BJ (cell line): ENCODE measurements around the gene ISG20L2. TPM values are rescaled to one million over a fixed set of nuclear protein-coding genes. Genes with fewer than 3 reads are reported as not detected.

Experiments
- CTCF ChIA-PET: fragments of 350-600 bp; formaldehyde crosslinking; extraction: SDS; loops from one replicate; lab custom pipeline; 2021; ENCODE audit warnings: antibody characterized with exemption, inconsistent platforms; lab: Yijun Ruan, JAX
- POLR2A ChIA-PET: fragments of 300-600 bp; sonication (Branson Sonifier 250); formaldehyde crosslinking; extraction: SDS; loops from one replicate; lab custom pipeline; 2021; ENCODE audit warnings: antibody characterized with exemption; lab: Charles Lee
- DNase-seq: peaks from one replicate; pipeline ENCODE4 v3.0.0-alpha.2; 2011; ENCODE audit warnings: low read depth
- H3K27me3 ChIP-seq: 2 replicates; pipeline ENCODE4 v1.6.0; 2011; ENCODE audit warnings: low read length; ENCODE audit not compliant: control insufficient read depth, insufficient read depth
- H3K36me3 ChIP-seq: 2 replicates; pipeline ENCODE4 v1.5.1; 2011; ENCODE audit warnings: low read length; ENCODE audit not compliant: control insufficient read depth, insufficient read depth
- H3K4me3 ChIP-seq: 2 replicates; pipeline ENCODE4 v1.5.1; 2011; ENCODE audit warnings: low read depth, mild to moderate bottlenecking, control low read depth, low read length
- CTCF ChIP-seq: IDR thresholded peaks from 2 replicates; pipeline ENCODE4 v1.5.1; 2011; ENCODE audit warnings: low read depth, mild to moderate bottlenecking, control low read depth, inconsistent platforms, low read length, moderate library complexity; ENCODE audit not compliant: insufficient read depth
- polyA plus RNA-seq: library from polyadenylated mRNA; depleted of rRNA; stranded (reverse); fragments of >200 nt; gene quantifications from 2 replicates; pipeline ENCODE4 v1.2.3, GENCODE V29; 2011

The ISG20L2 gene
- polyA plus RNA-seq, 1 experiment = 36.6 TPM

GRCh38 chr1:156696755-156697154, 31.8 kb downstream of the ISG20L2 start:
- H3K27me3 ChIP-seq = no peaks in the 10 kb centered on the region
- CTCF ChIA-PET = interaction anchor here (31.9 to 41.7 kb wide), 2 partner anchors 10 to 17 kb away, joined by 1556 read pairs; partner anchors contain the start of genes CRABP2, ISG20L2, METTL25B and NES
- H3K4me3 ChIP-seq = no peak overlapping the region
- H3K36me3 ChIP-seq = peaks cover 24% of the 10 kb centered on the region
- POLR2A ChIA-PET = no interaction called here
- TF ChIP-seq CTCF = no peak
- no peak for DNase-seq

DNA sequence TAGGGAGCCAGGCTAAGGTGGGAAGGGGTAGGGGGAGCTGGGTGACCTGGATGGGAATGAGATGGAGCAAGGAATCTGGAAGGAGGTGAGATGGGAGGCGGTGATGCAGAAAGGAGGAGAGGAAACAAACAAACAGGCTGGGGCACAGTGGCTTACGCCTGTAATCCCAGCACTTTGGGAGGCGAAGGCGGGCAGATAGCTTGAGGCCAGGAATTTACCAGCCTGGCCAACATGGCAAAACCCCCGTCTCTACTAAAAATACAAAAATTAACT, 33.9 kb downstream of the ISG20L2 start:
- CTCF ChIA-PET = interaction anchor here (1.1 to 41.7 kb wide), 4 partner anchors 7 to 225 kb away, joined by 3 to 1556 read pairs (median 780); partner anchors contain the start of genes CRABP2, ISG20L2, METTL25B and NES
- POLR2A ChIA-PET = no interaction called here
- no peak for DNase-seq
- Histone ChIP-seq H3K27me3 (no peaks in the 10 kb centered on the region), H3K36me3 (peaks cover 8% of the 10 kb centered on the region), H3K4me3 (no peak overlapping the region)
- TF ChIP-seq CTCF = no peak

DNA sequence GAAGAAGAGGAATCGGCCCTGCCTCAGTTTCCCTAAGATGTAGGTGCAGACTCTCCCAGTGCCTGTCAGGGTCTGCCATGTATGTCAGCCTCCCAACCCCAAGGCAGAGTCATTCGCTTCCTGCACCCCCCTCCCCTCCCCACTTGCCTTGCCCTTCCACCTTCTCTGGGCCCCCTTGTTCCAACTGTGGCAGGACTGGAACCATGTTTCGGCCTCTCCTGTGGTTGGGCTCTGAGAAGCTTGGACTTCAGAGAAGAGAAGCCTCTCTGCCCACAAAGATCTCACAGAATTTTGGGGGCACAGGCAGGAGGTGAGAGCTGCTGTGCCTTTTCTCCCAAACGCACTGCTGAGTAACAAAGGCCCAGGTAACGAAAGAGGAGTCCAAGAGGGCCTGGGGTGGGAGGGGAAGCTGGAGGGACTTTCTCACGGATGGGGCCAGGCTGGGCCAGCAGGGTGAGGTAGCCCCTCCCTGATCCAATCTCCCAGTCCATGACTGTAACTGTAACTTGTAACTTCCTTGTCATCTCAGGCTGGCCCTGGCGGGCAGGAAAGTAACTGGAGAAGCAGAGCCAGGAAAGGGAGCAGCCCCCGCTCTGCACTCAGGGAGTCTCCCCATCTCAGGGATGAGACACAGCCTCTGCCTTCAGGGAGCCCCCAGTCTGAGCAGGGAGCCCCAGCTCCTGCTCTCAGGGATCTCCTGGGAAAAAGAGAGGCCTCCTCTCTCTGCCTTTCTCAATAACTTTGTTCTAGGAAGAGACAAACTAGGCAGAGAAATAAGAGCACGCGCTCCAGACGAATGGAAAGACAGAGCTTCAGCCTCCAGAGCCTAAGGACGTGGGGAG, 34.5 kb downstream of the ISG20L2 start:
- Histone ChIP-seq H3K27me3 (no peaks in the 10 kb centered on the region), H3K36me3 (peaks cover 3% of the 10 kb centered on the region), H3K4me3 (no peak overlapping the region)
- no peak for TF ChIP-seq CTCF
- POLR2A ChIA-PET = no interaction called here
- DNase-seq = no peak
- CTCF ChIA-PET = interaction anchor here (0.6 to 41.7 kb wide), 5 partner anchors 7 to 237 kb away, joined by 3 to 1556 read pairs (median 4); partner anchors contain the start of genes CRABP2, ISG20L2, METTL25B and NES

DNA sequence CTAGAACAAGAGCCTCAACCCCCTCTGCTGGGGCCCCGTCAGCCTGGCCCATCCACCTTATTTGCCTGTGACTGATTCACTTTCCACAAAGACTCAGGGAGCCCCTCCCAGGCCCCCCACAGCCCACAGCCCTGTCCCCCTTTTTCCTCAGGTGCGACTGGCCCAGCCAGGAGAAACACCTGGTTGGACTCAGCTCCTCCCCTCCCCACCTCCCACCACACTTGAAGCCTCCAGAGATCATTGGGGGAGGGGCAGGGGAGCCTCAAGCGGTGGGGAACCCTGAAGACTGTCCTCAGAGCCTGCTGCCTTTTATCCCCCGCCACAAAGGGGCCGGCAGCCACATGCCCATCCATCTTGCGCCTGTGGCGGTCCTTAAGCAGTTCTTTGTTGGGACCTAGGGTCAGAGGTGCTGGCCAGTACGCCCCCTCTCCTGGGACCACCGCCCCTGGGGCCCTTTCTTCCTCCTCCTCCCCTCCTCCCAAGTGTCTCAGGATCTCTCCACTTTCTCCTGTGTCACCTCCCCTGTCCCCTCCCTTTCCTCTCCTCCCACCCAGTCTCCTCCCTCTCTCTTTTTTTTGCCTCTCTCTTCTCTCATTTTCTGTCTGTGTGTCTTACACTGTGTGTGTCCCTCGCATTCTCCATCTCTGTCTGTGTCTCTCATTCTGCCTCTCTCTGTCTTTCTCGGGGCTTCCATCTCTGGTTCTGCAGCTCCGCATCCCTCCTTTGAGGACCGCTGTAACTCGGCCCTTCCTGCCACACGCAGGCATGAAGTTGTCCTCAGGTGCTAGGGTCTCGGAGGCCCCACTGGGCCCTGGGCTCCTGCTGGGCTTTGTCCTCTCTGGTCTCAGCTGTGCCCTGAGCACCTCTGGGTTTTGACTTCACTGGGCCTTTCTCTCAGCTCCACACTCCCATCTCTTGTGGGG, 35.4 kb downstream of the ISG20L2 start:
- TF ChIP-seq CTCF = no peak
- POLR2A ChIA-PET = no interaction called here
- no peak for DNase-seq

More for the DNA sequence above, 35.4 kb downstream of the ISG20L2 start:
- Histone ChIP-seq H3K4me3 (no peak overlapping the region), H3K36me3 (no peaks in the 10 kb centered on the region), H3K27me3 (no peaks in the 10 kb centered on the region)
- CTCF ChIA-PET = interaction anchor here (1.6 to 41.7 kb wide), 4 partner anchors 6 to 167 kb away, joined by 4 to 1556 read pairs (median 836); partner anchors contain the start of genes CRABP2, INSRR, ISG20L2 and METTL25B
